Measurements from ENCODE around the gene MUC4. TPM values are rescaled to one million over a fixed set of nuclear protein-coding genes. Genes with fewer than 3 reads are reported as not detected.

The MUC4 gene
- polyA plus RNA-seq, 1 of the 3 experiments (the other 2 are of a cell fraction) = 0.07 TPM

- no peaks in the 10 kb centered on the region for H3K4me1 ChIP-seq (ENCODE audit: control insufficient read depth in 1 of 2, insufficient read depth in 2 of 2, low read depth in 1 of 2, low read length in 1 of 2)
- no peak overlapping the region for H3K27ac ChIP-seq (ENCODE audit: low read depth in 2 of 2, low read length in 1 of 2)
- no peak overlapping the region for H3K9ac ChIP-seq
- no peaks in the 10 kb centered on the region for H4K20me1 ChIP-seq (ENCODE audit: insufficient read depth)
- no peaks in the 10 kb centered on the region for H3K9me2 ChIP-seq
- no peak for TF ChIP-seq NRF1 (IDR thresholded peaks at IDR 0.05; ENCODE audit: low read depth, low read length)
- TF ChIP-seq, protein P1, sequence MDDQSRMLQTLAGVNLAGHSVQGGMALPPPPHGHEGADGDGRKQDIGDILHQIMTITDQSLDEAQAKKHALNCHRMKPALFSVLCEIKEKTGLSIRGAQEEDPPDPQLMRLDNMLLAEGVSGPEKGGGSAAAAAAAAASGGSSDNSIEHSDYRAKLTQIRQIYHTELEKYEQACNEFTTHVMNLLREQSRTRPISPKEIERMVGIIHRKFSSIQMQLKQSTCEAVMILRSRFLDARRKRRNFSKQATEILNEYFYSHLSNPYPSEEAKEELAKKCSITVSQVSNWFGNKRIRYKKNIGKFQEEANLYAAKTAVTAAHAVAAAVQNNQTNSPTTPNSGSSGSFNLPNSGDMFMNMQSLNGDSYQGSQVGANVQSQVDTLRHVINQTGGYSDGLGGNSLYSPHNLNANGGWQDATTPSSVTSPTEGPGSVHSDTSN (IDR thresholded peaks at IDR 0.05) = no peak
- no peak for TF ChIP-seq CHD2 (IDR thresholded peaks at IDR 0.05; ENCODE audit: low read length, partially characterized antibody)
- no peak for TF ChIP-seq NFIC (IDR thresholded peaks at IDR 0.05; ENCODE audit: borderline replicate concordance)
- TF ChIP-seq MEF2A (IDR thresholded peaks at IDR 0.05; ENCODE audit: borderline replicate concordance, low read depth) = no peak
- TF ChIP-seq, protein P2, sequence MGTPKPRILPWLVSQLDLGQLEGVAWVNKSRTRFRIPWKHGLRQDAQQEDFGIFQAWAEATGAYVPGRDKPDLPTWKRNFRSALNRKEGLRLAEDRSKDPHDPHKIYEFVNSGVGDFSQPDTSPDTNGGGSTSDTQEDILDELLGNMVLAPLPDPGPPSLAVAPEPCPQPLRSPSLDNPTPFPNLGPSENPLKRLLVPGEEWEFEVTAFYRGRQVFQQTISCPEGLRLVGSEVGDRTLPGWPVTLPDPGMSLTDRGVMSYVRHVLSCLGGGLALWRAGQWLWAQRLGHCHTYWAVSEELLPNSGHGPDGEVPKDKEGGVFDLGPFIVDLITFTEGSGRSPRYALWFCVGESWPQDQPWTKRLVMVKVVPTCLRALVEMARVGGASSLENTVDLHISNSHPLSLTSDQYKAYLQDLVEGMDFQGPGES (IDR thresholded peaks at IDR 0.05; ENCODE audit: low read depth, low read length) = no peak
- no peak for TF ChIP-seq RFX5 (IDR thresholded peaks at IDR 0.05; ENCODE audit: low read length)
- TF ChIP-seq, protein P3, sequence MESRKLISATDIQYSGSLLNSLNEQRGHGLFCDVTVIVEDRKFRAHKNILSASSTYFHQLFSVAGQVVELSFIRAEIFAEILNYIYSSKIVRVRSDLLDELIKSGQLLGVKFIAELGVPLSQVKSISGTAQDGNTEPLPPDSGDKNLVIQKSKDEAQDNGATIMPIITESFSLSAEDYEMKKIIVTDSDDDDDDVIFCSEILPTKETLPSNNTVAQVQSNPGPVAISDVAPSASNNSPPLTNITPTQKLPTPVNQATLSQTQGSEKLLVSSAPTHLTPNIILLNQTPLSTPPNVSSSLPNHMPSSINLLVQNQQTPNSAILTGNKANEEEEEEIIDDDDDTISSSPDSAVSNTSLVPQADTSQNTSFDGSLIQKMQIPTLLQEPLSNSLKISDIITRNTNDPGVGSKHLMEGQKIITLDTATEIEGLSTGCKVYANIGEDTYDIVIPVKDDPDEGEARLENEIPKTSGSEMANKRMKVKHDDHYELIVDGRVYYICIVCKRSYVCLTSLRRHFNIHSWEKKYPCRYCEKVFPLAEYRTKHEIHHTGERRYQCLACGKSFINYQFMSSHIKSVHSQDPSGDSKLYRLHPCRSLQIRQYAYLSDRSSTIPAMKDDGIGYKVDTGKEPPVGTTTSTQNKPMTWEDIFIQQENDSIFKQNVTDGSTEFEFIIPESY (IDR thresholded peaks at IDR 0.05; ENCODE audit: borderline replicate concordance, low read depth) = no peak
- TF ChIP-seq MAX (IDR thresholded peaks at IDR 0.05; ENCODE audit: low read depth) = no peak
- no peak for TF ChIP-seq FOXJ3 (CRISPR knock-in tag; IDR thresholded peaks at IDR 0.05)
- no peak for TF ChIP-seq SMC3 (IDR thresholded peaks at IDR 0.05; ENCODE audit: low read depth, low read length)
- TF ChIP-seq TCF12 (IDR thresholded peaks at IDR 0.05) = no peak
- no peak for TF ChIP-seq MXI1 (IDR thresholded peaks at IDR 0.05; ENCODE audit: low read depth, low read length)
- no peak for TF ChIP-seq EP300 (IDR thresholded peaks at IDR 0.05; ENCODE audit: borderline replicate concordance in 1 of 2, low read depth in 1 of 2, low read length in 1 of 2)
- H2AFZ ChIP-seq (ENCODE audit: low read depth) = no peak overlapping the region
- WGBS (ENCODE audit: low lambda C conversion rate) = 54% methylated on average over 8 of the region's 13 CpGs
- no peak overlapping the region for H3K4me3 ChIP-seq (ENCODE audit: low read depth in 2 of 2, low read length in 1 of 2)
- H3K36me3 ChIP-seq (replicated peaks in 1 of 2; ENCODE audit: control insufficient read depth in 1 of 2, insufficient read depth in 2 of 2, low read length in 1 of 2) = no peaks in the 10 kb centered on the region
- H3K79me2 ChIP-seq (ENCODE audit: insufficient read depth) = no peaks in the 10 kb centered on the region
- no peaks in the 10 kb centered on the region for H3F3A ChIP-seq (replicated peaks; ENCODE audit: insufficient read depth)
- no peaks in the 10 kb centered on the region for H3K9me3 ChIP-seq
- H3K4me2 ChIP-seq = no peak overlapping the region
- DNase-seq = no peak
- ChIA-PET POLR2A (no interaction called here), CTCF (no interaction called here)
- H3K27me3 ChIP-seq (ENCODE audit: insufficient read depth) = 0 out of 2 replicates have a peak, but pooled peaks cover 11% of the 10 kb centered on the region
These were observed 12.3 kb upstream of the MUC4 start for GRCh38 chr3:195823999-195824398.

DNA sequence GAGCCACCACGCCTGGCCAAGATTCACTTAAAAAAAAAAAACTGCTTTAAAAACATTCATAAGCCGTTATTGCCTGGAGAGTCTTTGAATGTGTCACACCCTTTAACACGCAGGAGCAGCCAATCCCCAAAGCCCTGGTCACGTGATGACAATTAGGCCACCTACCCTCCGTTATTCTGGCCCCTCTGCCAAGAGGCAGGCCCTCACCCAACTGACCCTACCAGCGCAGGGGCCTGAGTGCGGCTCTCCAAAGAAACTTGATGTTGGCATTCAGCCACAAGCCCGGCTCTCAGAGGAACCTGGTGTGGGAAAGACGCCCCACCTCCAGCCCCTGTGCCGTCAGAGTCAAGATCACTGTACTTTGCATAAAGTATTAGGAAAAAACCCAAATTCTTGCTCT, 11.6 kb upstream of the MUC4 start:
- H3K9me2 ChIP-seq = no peaks in the 10 kb centered on the region
- H4K20me1 ChIP-seq (ENCODE audit: insufficient read depth) = no peaks in the 10 kb centered on the region
- H3K36me3 ChIP-seq (replicated peaks in 1 of 2; ENCODE audit: control insufficient read depth in 1 of 2, insufficient read depth in 2 of 2, low read length in 1 of 2) = no peaks in the 10 kb centered on the region
- H3K79me2 ChIP-seq (ENCODE audit: insufficient read depth) = no peaks in the 10 kb centered on the region
- no peak for DNase-seq
- no peaks in the 10 kb centered on the region for H3K9me3 ChIP-seq
- no peak overlapping the region for H2AFZ ChIP-seq (ENCODE audit: low read depth)
- POLR2A ChIA-PET = no interaction called here
- H3K4me1 ChIP-seq (ENCODE audit: control insufficient read depth in 1 of 2, insufficient read depth in 2 of 2, low read depth in 1 of 2, low read length in 1 of 2) = no peaks in the 10 kb centered on the region
- H3K27ac ChIP-seq (ENCODE audit: low read depth in 2 of 2, low read length in 1 of 2) = no peak overlapping the region
- no peaks in the 10 kb centered on the region for H3F3A ChIP-seq (replicated peaks; ENCODE audit: insufficient read depth)
- H3K9ac ChIP-seq = no peak overlapping the region
- 58% methylated on average over 9 of the region's 10 CpGs for WGBS (ENCODE audit: low lambda C conversion rate)
- 0 out of 2 replicates have a peak, but pooled peaks cover 11% of the 10 kb centered on the region for H3K27me3 ChIP-seq (ENCODE audit: insufficient read depth)
- no peak overlapping the region for H3K4me2 ChIP-seq
- no peak overlapping the region for H3K4me3 ChIP-seq (ENCODE audit: low read depth in 2 of 2, low read length in 1 of 2)
- CTCF ChIA-PET = no interaction called here
- TF ChIP-seq EZH2phosphoT487 (IDR thresholded peaks at IDR 0.05; ENCODE audit: borderline replicate concordance, low read depth) (no peak), RXRA (IDR thresholded peaks at IDR 0.05; ENCODE audit: borderline replicate concordance, low read depth) (no peak), GATA2 (CRISPR knock-in tag; IDR thresholded peaks at IDR 0.05) (no peak), TEAD4 (IDR thresholded peaks at IDR 0.05; ENCODE audit: borderline replicate concordance, insufficient read depth) (no peak), NFIC (IDR thresholded peaks at IDR 0.05; ENCODE audit: borderline replicate concordance) (no peak), MAX (IDR thresholded peaks at IDR 0.05; ENCODE audit: low read depth) (no peak), FOSL2 (IDR thresholded peaks at IDR 0.05; ENCODE audit: borderline replicate concordance, low read depth) (no peak), ELF1 (IDR thresholded peaks at IDR 0.05) (no peak)
- TF ChIP-seq, protein P2 (IDR thresholded peaks at IDR 0.05; ENCODE audit: low read depth, low read length) = no peak
- TF ChIP-seq, protein P4, sequence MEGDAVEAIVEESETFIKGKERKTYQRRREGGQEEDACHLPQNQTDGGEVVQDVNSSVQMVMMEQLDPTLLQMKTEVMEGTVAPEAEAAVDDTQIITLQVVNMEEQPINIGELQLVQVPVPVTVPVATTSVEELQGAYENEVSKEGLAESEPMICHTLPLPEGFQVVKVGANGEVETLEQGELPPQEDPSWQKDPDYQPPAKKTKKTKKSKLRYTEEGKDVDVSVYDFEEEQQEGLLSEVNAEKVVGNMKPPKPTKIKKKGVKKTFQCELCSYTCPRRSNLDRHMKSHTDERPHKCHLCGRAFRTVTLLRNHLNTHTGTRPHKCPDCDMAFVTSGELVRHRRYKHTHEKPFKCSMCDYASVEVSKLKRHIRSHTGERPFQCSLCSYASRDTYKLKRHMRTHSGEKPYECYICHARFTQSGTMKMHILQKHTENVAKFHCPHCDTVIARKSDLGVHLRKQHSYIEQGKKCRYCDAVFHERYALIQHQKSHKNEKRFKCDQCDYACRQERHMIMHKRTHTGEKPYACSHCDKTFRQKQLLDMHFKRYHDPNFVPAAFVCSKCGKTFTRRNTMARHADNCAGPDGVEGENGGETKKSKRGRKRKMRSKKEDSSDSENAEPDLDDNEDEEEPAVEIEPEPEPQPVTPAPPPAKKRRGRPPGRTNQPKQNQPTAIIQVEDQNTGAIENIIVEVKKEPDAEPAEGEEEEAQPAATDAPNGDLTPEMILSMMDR (IDR thresholded peaks at IDR 0.05) = no peak
